HG03066 (cell line): ENCODE data around the gene IGF2BP2.

ENCODE experiments used
- ATAC-seq: cut with Tn5 transposase; IDR thresholded peaks from one replicate; pipeline ENCODE4 v1.9.1; 2021; ENCODE audit warnings: low read depth; ENCODE audit not compliant: unreplicated experiment

Gene IGF2BP2

GRCh38 chr3:185768578-185768982, 56.3 kb downstream of the IGF2BP2 start:
- peak; percentile 66 for ATAC-seq

- no peak for ATAC-seq
These were observed 57.7 kb downstream of the IGF2BP2 start for GRCh38 chr3:185767002-185767688.

GRCh38 chr3:185766329-185767001, 58.4 kb downstream of the IGF2BP2 start:
- no peak for ATAC-seq

- no peak for ATAC-seq
These were observed 59.9 kb downstream of the IGF2BP2 start for GRCh38 chr3:185764980-185765370.

- ATAC-seq: no peak
These were observed 60.5 kb downstream of the IGF2BP2 start for GRCh38 chr3:185764163-185764979.

- ATAC-seq: no peak
These were observed 61.4 kb downstream of the IGF2BP2 start for GRCh38 chr3:185763347-185764005.

GRCh38 chr3:185760550-185760949, 64.3 kb downstream of the IGF2BP2 start:
- no peak for ATAC-seq

GRCh38 chr3:185760088-185760487, 64.8 kb downstream of the IGF2BP2 start:
- no peak for ATAC-seq

GRCh38 chr3:185759512-185759911, 65.3 kb downstream of the IGF2BP2 start:
- ATAC-seq: no peak

GRCh38 chr3:185758912-185759311, 65.9 kb downstream of the IGF2BP2 start:
- no peak for ATAC-seq

GRCh38 chr3:185757176-185757575, 67.7 kb downstream of the IGF2BP2 start:
- no peak for ATAC-seq

GRCh38 chr3:185756477-185756876, 68.4 kb downstream of the IGF2BP2 start:
- ATAC-seq: no peak

GRCh38 chr3:185754920-185755319, 69.9 kb downstream of the IGF2BP2 start:
- no peak for ATAC-seq

GRCh38 chr3:185753354-185753753, 71.5 kb downstream of the IGF2BP2 start:
- ATAC-seq: no peak

GRCh38 chr3:185750702-185751101, 74.1 kb downstream of the IGF2BP2 start:
- no peak for ATAC-seq

- ATAC-seq: no peak
These were observed 74.8 kb downstream of the IGF2BP2 start for GRCh38 chr3:185750015-185750414.

GRCh38 chr3:185746470-185746869, 78.4 kb downstream of the IGF2BP2 start:
- no peak for ATAC-seq

GRCh38 chr3:185744997-185745843, 79.6 kb downstream of the IGF2BP2 start:
- peak; percentile 54 for ATAC-seq

GRCh38 chr3:185741586-185741985, 83.3 kb downstream of the IGF2BP2 start:
- no peak for ATAC-seq

- no peak for ATAC-seq
These were observed 84.7 kb downstream of the IGF2BP2 start for GRCh38 chr3:185740133-185740532.
